ENCODE data around the gene DIP2B.
"Not testable (repeated sequence)": the region's sequence is repeated elsewhere in the genome, so short reads cannot be mapped to it uniquely, and the experiment has no call there.

The DIP2B gene

GRCh38 chr12:50504798-50505674, at the start of gene DIP2B:
TSS of gene DIP2B (plus strand) at chr12:50504985. CDS start at chr12:50505141, 156 bp downstream.
- peak; percentile 20 for FAIRE-seq
- TF ChIP-seq POLR2A (IDR thresholded peaks at IDR 0.05; ENCODE audit: low read depth, low read length), result peak; percentile 75
- peak; percentile 83 for DNase-seq (ENCODE audit: insufficient read length, low spot score)

GRCh38 chr12:50458606-50459005, 46.2 kb upstream of the DIP2B start:
- TF ChIP-seq POLR2A (IDR thresholded peaks at IDR 0.05; ENCODE audit: low read depth, low read length), result no peak
- FAIRE-seq (peak; percentile 20), DNase-seq (ENCODE audit: insufficient read length, low spot score) (peak; percentile 15)

- TF ChIP-seq POLR2A (IDR thresholded peaks at IDR 0.05; ENCODE audit: low read depth, low read length), result no peak
- DNase-seq (ENCODE audit: insufficient read length, low spot score), result no peak
- FAIRE-seq, result no peak
These were observed 37.3 kb upstream of the DIP2B start for GRCh38 chr12:50467439-50467838.

GRCh38 chr12:50477241-50477832, 27.4 kb upstream of the DIP2B start:
- FAIRE-seq, result no peak
- no peak for DNase-seq (ENCODE audit: insufficient read length, low spot score)
- no peak for TF ChIP-seq POLR2A (IDR thresholded peaks at IDR 0.05; ENCODE audit: low read depth, low read length)

GRCh38 chr12:50482571-50482970, 22.2 kb upstream of the DIP2B start:
- DNase-seq (ENCODE audit: insufficient read length, low spot score), result no peak
- no peak for FAIRE-seq
- no peak for TF ChIP-seq POLR2A (IDR thresholded peaks at IDR 0.05; ENCODE audit: low read depth, low read length)

- FAIRE-seq, result no peak
- DNase-seq (ENCODE audit: insufficient read length, low spot score), result no peak
These were observed 21.3 kb upstream of the DIP2B start for GRCh38 chr12:50483488-50483887.

GRCh38 chr12:50488801-50489200, 16.0 kb upstream of the DIP2B start:
- DNase-seq (ENCODE audit: insufficient read length, low spot score) (no peak), FAIRE-seq (no peak)
- no peak for TF ChIP-seq POLR2A (IDR thresholded peaks at IDR 0.05; ENCODE audit: low read depth, low read length)

More at GRCh38 chr12:50483488-50483887, 21.3 kb upstream of the DIP2B start:
- no peak for TF ChIP-seq POLR2A (IDR thresholded peaks at IDR 0.05; ENCODE audit: low read depth, low read length)

GRCh38 chr12:50498119-50498518, 6.7 kb upstream of the DIP2B start:
- FAIRE-seq; DNase-seq (ENCODE audit: insufficient read length, low spot score): not testable (repeated sequence)

GRCh38 chr12:50505675-50506530, 1.1 kb downstream of the DIP2B start:
- no peak for TF ChIP-seq POLR2A (IDR thresholded peaks at IDR 0.05; ENCODE audit: low read depth, low read length)
- peak; percentile 55 for FAIRE-seq
- DNase-seq (ENCODE audit: insufficient read length, low spot score), result no peak

- DNase-seq (ENCODE audit: insufficient read length, low spot score) (no peak), FAIRE-seq (peak; percentile 20)
- TF ChIP-seq POLR2A (IDR thresholded peaks at IDR 0.05; ENCODE audit: low read depth, low read length), result no peak
These were observed 2.1 kb downstream of the DIP2B start for GRCh38 chr12:50506753-50507473.

GRCh38 chr12:50507474-50507838, 2.7 kb downstream of the DIP2B start:
- DNase-seq (ENCODE audit: insufficient read length, low spot score), result no peak
- FAIRE-seq, result no peak
- no peak for TF ChIP-seq POLR2A (IDR thresholded peaks at IDR 0.05; ENCODE audit: low read depth, low read length)

- TF ChIP-seq POLR2A (IDR thresholded peaks at IDR 0.05; ENCODE audit: low read depth, low read length), result no peak
- DNase-seq (ENCODE audit: insufficient read length, low spot score) (no peak), FAIRE-seq (no peak)
These were observed 3.1 kb downstream of the DIP2B start for GRCh38 chr12:50507930-50508329.

- no peak for FAIRE-seq
- TF ChIP-seq POLR2A (IDR thresholded peaks at IDR 0.05; ENCODE audit: low read depth, low read length), result no peak
- no peak for DNase-seq (ENCODE audit: insufficient read length, low spot score)
These were observed 3.6 kb downstream of the DIP2B start for GRCh38 chr12:50508414-50508813.

Measured in H54 (cell line).